ENCODE results near the gene SOSTDC1. TPM values are rescaled to one million over a fixed set of nuclear protein-coding genes. Genes with fewer than 3 reads are reported as not detected.

SOSTDC1 gene
- total RNA-seq, 2 donors from 2014 or later = not detected

GRCh38 chr7:16438988-16439387, 26.6 kb downstream of the SOSTDC1 start:
- no peaks in the 10 kb centered on the region for H3K4me1 Mint-ChIP-seq
- no peak for ATAC-seq (replicated peaks)
- peaks cover 5% of the 10 kb centered on the region for H3K27me3 Mint-ChIP-seq
- no peak overlapping the region for H3K27ac Mint-ChIP-seq
- no peaks in the 10 kb centered on the region for H3K9me3 Mint-ChIP-seq
- H3K36me3 Mint-ChIP-seq (ENCODE audit: low read depth) = no peaks in the 10 kb centered on the region
- H3K4me3 Mint-ChIP-seq = no peak overlapping the region

DNA sequence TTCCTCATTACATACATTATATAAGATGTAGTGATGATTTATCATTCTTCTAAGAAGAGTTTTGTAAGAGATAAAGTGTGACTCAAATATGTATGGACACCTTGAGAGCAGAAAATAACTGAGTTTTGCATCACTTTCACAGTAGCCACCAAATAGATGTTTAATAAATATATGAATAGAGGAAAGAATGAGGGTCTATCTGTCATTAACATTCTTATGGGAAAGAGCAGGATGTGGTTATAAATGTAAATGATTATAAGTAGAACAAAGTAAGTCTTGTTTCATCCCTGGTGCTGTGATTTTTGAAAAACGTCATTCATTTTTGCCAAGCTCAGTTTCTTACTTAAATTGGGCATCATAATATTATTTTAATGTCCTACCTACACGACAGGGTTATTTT, 29.2 kb downstream of the SOSTDC1 start:
- H3K4me1 Mint-ChIP-seq = no peaks in the 10 kb centered on the region
- H3K27me3 Mint-ChIP-seq = peaks cover 3% of the 10 kb centered on the region
- H3K9me3 Mint-ChIP-seq = no peaks in the 10 kb centered on the region
- no peaks in the 10 kb centered on the region for H3K36me3 Mint-ChIP-seq (ENCODE audit: low read depth)
- ATAC-seq (replicated peaks) = no peak
- no peak overlapping the region for H3K4me3 Mint-ChIP-seq
- no peak overlapping the region for H3K27ac Mint-ChIP-seq

- no peak overlapping the region for H3K4me3 Mint-ChIP-seq
- no peaks in the 10 kb centered on the region for H3K9me3 Mint-ChIP-seq
- H3K4me1 Mint-ChIP-seq = no peaks in the 10 kb centered on the region
- no peak overlapping the region for H3K27ac Mint-ChIP-seq
- no peaks in the 10 kb centered on the region for H3K36me3 Mint-ChIP-seq (ENCODE audit: low read depth)
- no peak for ATAC-seq (replicated peaks)
- no peaks in the 10 kb centered on the region for H3K27me3 Mint-ChIP-seq
These were observed 31.9 kb downstream of the SOSTDC1 start for GRCh38 chr7:16433568-16434122.

DNA sequence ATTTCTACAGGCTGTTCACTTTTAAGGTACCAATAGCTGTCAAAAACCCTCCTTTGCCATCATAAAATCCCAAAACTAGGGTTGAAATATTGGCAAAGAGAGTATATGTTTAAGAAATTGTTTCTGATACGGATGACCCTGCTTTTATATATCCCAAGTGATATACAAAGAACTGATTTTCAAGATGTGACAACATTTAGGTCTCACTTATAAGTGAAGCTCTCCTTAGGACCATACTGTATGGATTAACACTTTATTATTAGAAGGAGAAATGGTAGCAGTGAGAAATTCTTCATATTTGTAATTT, 33.2 kb downstream of the SOSTDC1 start:
- Mint-ChIP-seq H3K9me3 (no peaks in the 10 kb centered on the region), H3K4me3 (no peak overlapping the region), H3K27ac (no peak overlapping the region), H3K27me3 (no peaks in the 10 kb centered on the region), H3K4me1 (no peaks in the 10 kb centered on the region), H3K36me3 (ENCODE audit: low read depth) (no peaks in the 10 kb centered on the region)
- ATAC-seq (replicated peaks) = no peak

GRCh38 chr7:16431646-16432424, 33.7 kb downstream of the SOSTDC1 start:
- no peaks in the 10 kb centered on the region for H3K27me3 Mint-ChIP-seq
- peak; percentile 42 for ATAC-seq (replicated peaks)
- no peak overlapping the region for H3K27ac Mint-ChIP-seq
- no peaks in the 10 kb centered on the region for H3K4me1 Mint-ChIP-seq
- no peaks in the 10 kb centered on the region for H3K9me3 Mint-ChIP-seq
- H3K36me3 Mint-ChIP-seq (ENCODE audit: low read depth) = no peaks in the 10 kb centered on the region
- no peak overlapping the region for H3K4me3 Mint-ChIP-seq

GRCh38 chr7:16430133-16430532, 35.4 kb downstream of the SOSTDC1 start:
- no peaks in the 10 kb centered on the region for H3K9me3 Mint-ChIP-seq
- no peaks in the 10 kb centered on the region for H3K27me3 Mint-ChIP-seq
- no peaks in the 10 kb centered on the region for H3K36me3 Mint-ChIP-seq (ENCODE audit: low read depth)
- H3K4me1 Mint-ChIP-seq = no peaks in the 10 kb centered on the region
- H3K27ac Mint-ChIP-seq = no peak overlapping the region
- ATAC-seq (replicated peaks) = peak; percentile 26
- no peak overlapping the region for H3K4me3 Mint-ChIP-seq

- no peak overlapping the region for H3K4me3 Mint-ChIP-seq
- H3K27ac Mint-ChIP-seq = no peak overlapping the region
- ATAC-seq (replicated peaks) = no peak
- no peaks in the 10 kb centered on the region for H3K36me3 Mint-ChIP-seq (ENCODE audit: low read depth)
- H3K4me1 Mint-ChIP-seq = no peaks in the 10 kb centered on the region
- H3K9me3 Mint-ChIP-seq = no peaks in the 10 kb centered on the region
- no peaks in the 10 kb centered on the region for H3K27me3 Mint-ChIP-seq
These were observed 36.9 kb downstream of the SOSTDC1 start for GRCh38 chr7:16428672-16429071.

DNA sequence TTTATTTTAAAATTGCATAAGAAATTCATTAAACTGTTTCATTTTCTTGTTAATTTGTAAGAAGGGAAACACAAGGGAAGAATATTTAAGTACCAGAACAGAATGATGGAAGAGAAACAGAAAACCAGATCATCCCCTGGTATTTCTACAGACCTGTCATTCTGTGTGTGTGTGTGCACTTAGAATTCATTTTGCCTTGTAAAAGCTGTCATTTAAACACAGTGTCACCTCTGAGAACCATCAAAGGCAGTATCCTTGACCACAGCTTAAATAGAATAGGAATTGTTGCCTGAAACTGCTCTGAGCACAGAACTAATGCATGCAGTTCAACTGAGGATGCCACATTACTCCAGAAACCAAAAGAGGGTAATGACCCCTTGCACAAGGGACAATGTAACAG, 37.4 kb downstream of the SOSTDC1 start:
- Mint-ChIP-seq H3K4me1 (no peaks in the 10 kb centered on the region), H3K4me3 (no peak overlapping the region)

DNA sequence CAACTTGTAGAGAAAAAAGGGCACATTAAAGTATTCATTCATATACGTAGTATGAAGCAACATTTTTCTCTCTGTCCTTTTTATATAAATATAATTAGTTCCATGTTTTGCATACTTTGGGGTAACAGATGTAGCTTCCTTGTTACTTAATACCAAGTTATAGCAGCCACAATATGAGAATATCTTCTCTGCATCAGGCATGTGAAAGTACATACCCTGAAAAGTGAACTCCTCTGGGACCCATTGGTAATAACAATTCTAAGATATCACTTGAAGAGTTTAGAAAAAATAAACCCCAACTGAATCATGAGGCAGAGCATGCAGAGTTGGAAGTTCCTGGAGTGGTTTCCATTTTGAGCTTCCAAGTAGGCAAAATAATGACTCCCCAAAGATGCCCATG, 41.8 kb downstream of the SOSTDC1 start:
- no peak overlapping the region for H3K27ac Mint-ChIP-seq
- peaks cover 12% of the 10 kb centered on the region for H3K4me1 Mint-ChIP-seq

More for the DNA sequence above, 37.4 kb downstream of the SOSTDC1 start:
- no peak for ATAC-seq (replicated peaks)
- Mint-ChIP-seq H3K27ac (no peak overlapping the region), H3K9me3 (no peaks in the 10 kb centered on the region), H3K36me3 (ENCODE audit: low read depth) (no peaks in the 10 kb centered on the region), H3K27me3 (no peaks in the 10 kb centered on the region)

DNA sequence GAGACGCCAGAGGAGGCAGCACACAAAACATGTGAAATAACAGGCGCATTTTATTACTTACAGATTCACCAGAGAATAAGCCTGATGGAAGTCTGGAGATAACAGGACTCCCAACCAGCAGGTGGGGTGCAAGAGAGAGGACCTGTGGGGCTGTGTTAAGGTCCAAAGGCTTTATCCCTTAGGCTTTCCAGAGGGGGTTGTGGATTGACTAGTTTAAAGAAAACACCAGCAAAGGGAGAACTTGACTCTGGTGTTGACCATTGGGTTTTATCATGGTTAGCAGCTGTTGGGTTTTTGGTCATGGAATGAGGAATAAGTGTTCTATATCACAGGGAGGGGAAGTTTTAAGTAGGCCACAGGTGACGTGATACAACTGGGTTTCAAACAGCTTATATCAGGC, 42.6 kb downstream of the SOSTDC1 start:
- ATAC-seq (replicated peaks) = no peak
- peaks cover 6% of the 10 kb centered on the region for H3K36me3 Mint-ChIP-seq (ENCODE audit: low read depth)
- H3K4me1 Mint-ChIP-seq = peaks cover 12% of the 10 kb centered on the region
- peak overlapping the region; percentile 15 for H3K27ac Mint-ChIP-seq
- no peaks in the 10 kb centered on the region for H3K9me3 Mint-ChIP-seq
- H3K4me3 Mint-ChIP-seq = no peak overlapping the region
- no peaks in the 10 kb centered on the region for H3K27me3 Mint-ChIP-seq

More for the DNA sequence above, 41.8 kb downstream of the SOSTDC1 start:
- no peak overlapping the region for H3K4me3 Mint-ChIP-seq
- ATAC-seq (replicated peaks) = no peak
- H3K9me3 Mint-ChIP-seq = no peaks in the 10 kb centered on the region
- peaks cover 6% of the 10 kb centered on the region for H3K36me3 Mint-ChIP-seq (ENCODE audit: low read depth)
- H3K27me3 Mint-ChIP-seq = no peaks in the 10 kb centered on the region

GRCh38 chr7:16422103-16422435, 43.5 kb downstream of the SOSTDC1 start:
- ATAC-seq (replicated peaks) = no peak
- Mint-ChIP-seq H3K4me3 (peak overlapping the region; percentile 95), H3K27me3 (no peaks in the 10 kb centered on the region), H3K27ac (peak overlapping the region; percentile 58), H3K36me3 (ENCODE audit: low read depth) (peaks cover 6% of the 10 kb centered on the region), H3K4me1 (peaks cover 13% of the 10 kb centered on the region), H3K9me3 (no peaks in the 10 kb centered on the region)

GRCh38 chr7:16421333-16422102, 44.0 kb downstream of the SOSTDC1 start, which contains the start of gene CRPPA:
Gene CRPPA, minus strand, starts transcription at chr7:16421538. Its CDS starts 216 bp downstream, at chr7:16421322.
- H3K9me3 Mint-ChIP-seq = no peaks in the 10 kb centered on the region
- H3K27me3 Mint-ChIP-seq = no peaks in the 10 kb centered on the region
- H3K4me3 Mint-ChIP-seq = peak within 1 kb of the TSS; percentile 95
- peak within 1 kb of the TSS; percentile 98 for H3K27ac Mint-ChIP-seq
- ATAC-seq (replicated peaks) = peak; percentile 34
- peaks cover 17% of the 10 kb centered on the region for H3K4me1 Mint-ChIP-seq
- peaks cover 6% of the 10 kb centered on the region for H3K36me3 Mint-ChIP-seq (ENCODE audit: low read depth)

- no peaks in the 10 kb centered on the region for H3K27me3 Mint-ChIP-seq
- peak overlapping the region; percentile 95 for H3K4me3 Mint-ChIP-seq
- peak overlapping the region; percentile 98 for H3K27ac Mint-ChIP-seq
- peak; percentile 92 for ATAC-seq (replicated peaks)
- peaks cover 6% of the 10 kb centered on the region for H3K36me3 Mint-ChIP-seq (ENCODE audit: low read depth)
- no peaks in the 10 kb centered on the region for H3K9me3 Mint-ChIP-seq
- peaks cover 17% of the 10 kb centered on the region for H3K4me1 Mint-ChIP-seq
These were observed 44.7 kb downstream of the SOSTDC1 start for GRCh38 chr7:16420649-16421332.

DNA sequence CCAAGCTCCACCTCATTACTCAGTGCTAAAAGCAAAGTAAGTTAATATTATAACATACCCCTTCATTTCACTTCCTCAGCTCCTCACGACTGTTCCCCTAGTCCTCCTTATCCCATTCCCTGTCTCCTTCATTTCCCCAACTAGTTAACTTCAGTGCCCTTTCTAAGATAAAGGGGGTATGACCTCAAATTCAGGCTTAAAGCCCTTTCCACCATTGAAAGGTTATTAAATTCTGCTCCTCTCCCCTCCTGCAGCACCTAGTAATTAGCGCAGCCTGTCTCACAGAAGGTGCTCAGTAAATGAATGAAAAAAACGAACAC, 45.2 kb downstream of the SOSTDC1 start:
- Mint-ChIP-seq H3K9me3 (no peaks in the 10 kb centered on the region), H3K4me1 (peaks cover 17% of the 10 kb centered on the region), H3K36me3 (ENCODE audit: low read depth) (peaks cover 6% of the 10 kb centered on the region), H3K27me3 (no peaks in the 10 kb centered on the region), H3K4me3 (peak overlapping the region; percentile 95), H3K27ac (peak overlapping the region; percentile 98)
- ATAC-seq (replicated peaks) = peak; percentile 0

Measured in activated T-helper 17 cell treated with anti-CD3 and anti-CD28 coated beads, Interleukin-2, amount 50 U/mL, for 72 hours (primary cell).